Activated CD4-positive, alpha-beta T cell treated with anti-CD3 and anti-CD28 coated beads, Interleukin-2, amount 10 ng/mL, durations not matched to agents 24 days and 14 days (primary cell): ENCODE measurements around the gene TP53I13. TPM values are rescaled to one million over a fixed set of nuclear protein-coding genes. Genes with fewer than 3 reads are reported as not detected.

ENCODE experiments used
- DNase-seq: peaks from one replicate; pipeline ENCODE4 v3.0.0; 2022
- H3K27ac Mint-ChIP-seq: one replicate; pipeline ENCODE4 v1.8.0; 2022; ENCODE audit warnings: mild to moderate bottlenecking, mixed read lengths
- H3K27me3 Mint-ChIP-seq: one replicate; pipeline ENCODE4 v1.8.0; 2022; ENCODE audit warnings: mixed read lengths
- H3K36me3 Mint-ChIP-seq: one replicate; pipeline ENCODE4 v1.8.0; 2022; ENCODE audit warnings: low read depth, mild to moderate bottlenecking, mixed read lengths
- H3K4me1 Mint-ChIP-seq: one replicate; pipeline ENCODE4 v1.8.0; 2021; ENCODE audit warnings: mixed read lengths
- H3K4me3 Mint-ChIP-seq: one replicate; pipeline ENCODE4 v1.8.0; 2022; ENCODE audit warnings: mild to moderate bottlenecking, moderate library complexity, mixed read lengths
- H3K9me3 Mint-ChIP-seq: one replicate; pipeline ENCODE4 v1.8.0; 2021; ENCODE audit warnings: mixed read lengths
- intact Hi-C: fragments of 100-400 bp; cut with micrococcal nuclease; formaldehyde crosslinking; loops from one replicate; pipeline ENCODE4 v1.15.1; 2023
- total RNA-seq: library from RNA; stranded (reverse); gene quantifications from 2 replicates; pipeline ENCODE4 v1.2.3, GENCODE V29; 2022

Gene TP53I13
- total RNA-seq, 1 donor from 2014 or later, result 77.9 TPM

DNA sequence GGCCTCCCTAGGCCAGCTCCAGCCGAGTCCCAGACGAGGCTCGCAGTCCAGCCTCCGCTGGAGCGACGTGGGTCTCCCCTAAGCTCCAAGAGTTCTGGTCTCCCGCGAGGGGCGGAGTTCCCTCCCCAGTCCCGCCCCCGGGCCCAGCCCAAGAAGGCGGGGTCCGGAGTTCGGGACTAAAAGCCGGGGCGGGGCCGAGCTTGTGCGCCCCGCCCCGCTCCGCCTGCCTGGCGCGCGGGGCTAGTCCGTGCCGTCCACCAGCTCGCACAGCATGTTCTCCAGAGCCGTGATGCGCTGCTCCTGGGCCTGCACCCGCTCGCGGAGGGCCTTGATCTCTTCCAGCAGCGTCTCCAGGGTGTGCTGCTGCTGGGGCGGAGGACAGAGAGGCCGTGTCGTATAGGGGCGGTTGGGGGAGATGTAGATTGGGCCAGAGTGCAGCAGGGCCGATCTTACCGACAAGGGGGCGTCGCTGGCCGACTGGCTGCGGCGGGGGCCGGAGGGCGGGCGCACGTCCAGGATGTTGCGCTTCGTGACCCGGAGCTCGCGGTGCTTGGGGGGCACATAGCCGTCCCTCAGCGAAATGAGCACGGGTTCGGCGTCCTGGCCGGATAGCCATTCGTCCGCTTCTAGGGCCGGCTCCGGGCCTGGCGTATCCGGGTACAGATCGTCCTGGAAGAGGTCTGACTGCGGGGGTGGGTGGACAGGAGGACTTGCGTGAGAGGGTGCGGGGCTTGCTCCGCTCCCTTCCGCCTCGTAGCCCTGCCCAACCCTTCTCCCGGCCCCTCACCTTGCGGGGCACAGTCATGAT, 47.2 kb downstream of the TP53I13 start:
- intact Hi-C loops, result loop anchor here (1.0 to 5.0 kb wide), 5 partner anchors 9 to 317 kb away; partner anchors contain the start of genes SSH2 and TP53I13
- peaks cover 6% of the 10 kb centered on the region for H3K27me3 Mint-ChIP-seq

DNA sequence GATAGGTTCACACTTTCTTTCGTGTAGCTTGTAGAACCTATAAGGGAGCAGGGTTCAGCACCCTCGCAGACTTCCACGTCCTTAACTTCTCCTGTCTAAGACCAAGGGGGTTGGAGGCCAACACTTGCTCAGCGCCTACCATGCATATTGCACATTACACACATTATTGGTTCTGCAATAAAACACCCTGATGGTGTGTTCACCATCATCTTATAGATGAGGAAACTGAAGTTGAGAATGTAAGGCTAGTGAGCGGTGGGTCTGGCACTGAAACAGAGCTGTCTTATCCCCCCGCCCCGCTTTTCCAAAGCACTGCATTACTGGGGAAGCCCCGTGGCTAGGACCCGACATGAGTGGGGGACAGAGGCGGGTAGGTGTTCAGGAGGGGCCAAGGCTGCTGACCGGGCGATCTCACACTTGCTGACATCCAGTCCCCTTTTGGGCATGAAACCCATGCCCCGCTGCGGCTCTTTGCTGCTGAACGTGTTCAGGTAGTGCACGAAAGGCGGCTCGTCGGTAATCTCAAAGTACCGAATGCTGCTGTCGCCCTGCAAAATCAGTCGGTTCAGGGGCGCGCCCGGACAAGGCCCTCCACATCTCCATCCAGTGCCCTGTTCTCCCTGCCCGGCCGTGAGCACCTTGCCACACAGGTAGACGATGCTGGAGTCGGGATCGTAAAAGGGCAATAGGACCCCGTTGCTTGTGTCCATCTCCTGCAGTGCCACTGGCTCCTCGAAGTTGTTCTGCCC, 48.0 kb downstream of the TP53I13 start:
- Mint-ChIP-seq H3K36me3 (no peaks in the 10 kb centered on the region), H3K4me1 (peaks cover 35% of the 10 kb centered on the region), H3K9me3 (no peaks in the 10 kb centered on the region), H3K4me3 (peak overlapping the region; percentile 83), H3K27me3 (peaks cover 6% of the 10 kb centered on the region), H3K27ac (peak overlapping the region; percentile 93)
- DNase-seq, result peak; percentile 76
- intact Hi-C loops, result loop anchor here (2.0 to 5.0 kb wide), 2 partner anchors 144 to 316 kb away; partner anchors contain the start of gene SSH2

More for the DNA sequence above, 47.2 kb downstream of the TP53I13 start:
- no peaks in the 10 kb centered on the region for H3K9me3 Mint-ChIP-seq
- peak overlapping the region; percentile 82 for H3K27ac Mint-ChIP-seq
- no peaks in the 10 kb centered on the region for H3K36me3 Mint-ChIP-seq
- H3K4me3 Mint-ChIP-seq, result peak overlapping the region; percentile 83
- peak; percentile 98 for DNase-seq
- H3K4me1 Mint-ChIP-seq, result peaks cover 35% of the 10 kb centered on the region

DNA sequence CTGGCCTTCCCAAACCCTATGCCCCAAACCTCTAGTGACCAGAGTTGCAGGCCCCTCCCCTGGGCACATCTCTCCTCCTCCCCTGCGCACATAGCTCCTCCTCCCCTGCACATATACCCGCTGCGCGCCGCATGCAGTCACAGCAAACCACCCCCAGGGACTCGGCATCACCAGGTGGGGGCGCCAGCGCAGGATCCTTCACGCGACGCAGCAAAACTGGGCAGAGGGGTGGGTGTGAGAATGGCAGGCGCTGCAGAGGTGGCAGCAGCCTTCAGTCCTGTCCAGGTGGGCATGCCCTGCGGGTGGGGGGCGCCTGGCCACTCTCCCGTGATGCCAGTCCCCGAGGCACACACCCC, 48.6 kb downstream of the TP53I13 start:
- H3K27ac Mint-ChIP-seq, result peak overlapping the region; percentile 93
- no peaks in the 10 kb centered on the region for H3K9me3 Mint-ChIP-seq
- H3K4me1 Mint-ChIP-seq, result peaks cover 38% of the 10 kb centered on the region
- peaks cover 6% of the 10 kb centered on the region for H3K27me3 Mint-ChIP-seq
- intact Hi-C loops, result loop anchor here (2.0 to 5.0 kb wide), 2 partner anchors 144 to 315 kb away; partner anchors contain the start of gene SSH2
- H3K4me3 Mint-ChIP-seq, result peak overlapping the region; percentile 83
- peak; percentile 97 for DNase-seq
- H3K36me3 Mint-ChIP-seq, result no peaks in the 10 kb centered on the region

DNA sequence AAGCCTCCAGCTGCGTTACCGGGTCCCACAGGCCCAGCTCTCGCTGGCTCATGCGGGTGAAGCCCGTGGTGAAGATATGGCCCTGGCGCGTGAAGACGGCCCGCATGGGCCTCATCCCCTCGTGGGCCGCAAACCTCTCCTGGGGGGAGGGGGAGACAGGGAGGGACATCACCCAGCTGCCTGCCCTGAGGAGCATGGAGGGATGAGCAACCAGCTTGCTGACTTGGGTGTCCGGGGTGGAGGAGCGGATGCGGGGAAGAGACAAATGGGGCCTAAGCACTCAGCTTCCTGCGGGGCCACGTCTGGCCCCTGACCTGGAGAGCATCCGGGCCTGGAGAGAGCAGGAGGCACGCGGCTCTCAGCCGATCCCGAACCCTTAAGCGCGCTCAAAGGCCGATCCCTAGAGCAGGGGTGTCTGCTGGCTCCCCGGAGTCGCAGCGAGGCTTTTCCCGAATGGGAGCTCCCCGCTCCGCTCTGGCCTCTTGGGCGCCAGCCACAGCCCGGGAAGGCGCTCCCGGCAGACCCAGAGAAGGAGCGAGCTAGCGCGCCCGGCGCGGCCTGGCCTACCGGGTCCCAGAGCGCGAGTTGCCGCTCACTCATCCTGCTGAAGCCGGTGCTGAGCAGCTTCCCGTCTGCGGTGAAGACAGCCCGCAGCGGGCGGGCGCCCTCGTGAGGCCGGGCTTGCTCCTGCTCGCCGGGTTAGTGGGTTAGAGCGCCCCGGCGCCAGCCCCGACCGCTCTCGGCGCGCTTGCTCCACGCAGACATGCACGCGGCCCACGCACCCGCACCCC, 49.2 kb downstream of the TP53I13 start:
- peaks cover 40% of the 10 kb centered on the region for H3K4me1 Mint-ChIP-seq
- no peaks in the 10 kb centered on the region for H3K36me3 Mint-ChIP-seq
- peaks cover 6% of the 10 kb centered on the region for H3K27me3 Mint-ChIP-seq

DNA sequence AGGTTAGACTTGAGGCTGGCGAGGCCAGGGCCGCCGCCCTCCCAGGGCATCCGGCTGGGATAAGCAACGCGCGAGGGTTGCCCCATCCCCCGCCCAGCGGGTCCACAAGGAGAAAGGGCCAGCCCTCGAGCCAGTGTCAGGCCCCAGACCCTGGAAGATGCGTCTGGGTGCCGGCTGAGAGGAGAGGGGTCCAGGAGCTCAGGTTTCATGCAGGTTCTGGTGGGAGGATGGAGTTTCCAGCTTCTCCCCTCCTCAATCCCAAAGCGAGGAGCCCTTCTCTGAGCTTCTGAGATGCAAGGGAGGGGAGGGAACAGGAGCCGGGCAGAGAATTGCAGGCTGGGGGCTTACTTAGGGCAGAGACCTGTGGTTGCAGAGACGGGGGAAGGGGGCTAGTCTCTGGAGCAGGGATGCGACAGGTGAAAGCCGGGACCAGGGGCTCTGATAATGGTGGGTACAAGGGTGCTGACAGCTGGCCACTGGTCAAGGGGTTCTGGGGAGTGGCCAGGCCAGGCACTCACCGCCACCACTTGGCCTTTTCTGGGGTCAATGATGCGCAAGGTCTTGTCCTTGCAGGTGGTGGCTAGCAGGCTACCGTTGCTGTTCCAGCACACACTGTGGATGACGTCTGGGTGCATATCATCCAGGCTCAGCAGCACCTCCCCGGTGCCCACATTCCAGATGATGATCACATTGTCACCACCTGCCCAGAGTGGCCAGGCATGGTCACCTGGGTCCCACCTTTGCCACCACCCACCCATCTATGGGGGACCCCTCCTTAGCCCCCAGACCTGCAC, 50.0 kb downstream of the TP53I13 start:
- peak overlapping the region; percentile 58 for H3K27ac Mint-ChIP-seq

More for the DNA sequence above, 49.2 kb downstream of the TP53I13 start:
- H3K9me3 Mint-ChIP-seq, result no peaks in the 10 kb centered on the region
- peak; percentile 97 for DNase-seq
- peak overlapping the region; percentile 83 for H3K4me3 Mint-ChIP-seq
- intact Hi-C loops, result loop anchor here (2.0 to 5.0 kb wide), 2 partner anchors 143 to 315 kb away; partner anchors contain the start of gene SSH2
- H3K27ac Mint-ChIP-seq, result peak overlapping the region; percentile 93

DNA sequence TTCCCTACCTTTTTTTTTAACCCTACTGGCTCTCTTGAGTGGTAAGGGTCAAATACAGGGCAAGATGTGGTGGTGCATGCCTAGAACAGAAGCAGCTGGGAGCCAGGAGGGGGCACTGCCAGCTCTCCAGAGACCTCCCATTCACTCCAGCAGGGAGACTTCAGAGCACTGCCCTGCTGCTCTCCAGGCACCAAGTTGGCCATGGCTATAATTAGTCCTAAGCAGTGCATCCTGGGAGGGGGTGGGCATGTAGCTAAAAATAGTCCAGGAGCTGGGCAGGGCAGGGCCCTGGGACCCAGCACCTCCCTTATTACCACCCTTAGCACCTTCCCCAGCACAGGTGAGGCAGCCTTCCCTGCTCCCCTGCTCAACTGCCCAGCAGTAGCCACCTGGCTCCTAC, 50.8 kb downstream of the TP53I13 start:
- H3K27me3 Mint-ChIP-seq, result peaks cover 6% of the 10 kb centered on the region

More for the DNA sequence above, 50.0 kb downstream of the TP53I13 start:
- Mint-ChIP-seq H3K4me1 (peaks cover 45% of the 10 kb centered on the region), H3K4me3 (peak overlapping the region; percentile 83), H3K9me3 (no peaks in the 10 kb centered on the region), H3K36me3 (no peaks in the 10 kb centered on the region), H3K27me3 (peaks cover 6% of the 10 kb centered on the region)
- intact Hi-C loops, result loop anchor here (5.0 kb wide), 1 partner anchor 314 kb away; the partner anchor contains the start of gene SSH2
- peak; percentile 59 for DNase-seq

DNA sequence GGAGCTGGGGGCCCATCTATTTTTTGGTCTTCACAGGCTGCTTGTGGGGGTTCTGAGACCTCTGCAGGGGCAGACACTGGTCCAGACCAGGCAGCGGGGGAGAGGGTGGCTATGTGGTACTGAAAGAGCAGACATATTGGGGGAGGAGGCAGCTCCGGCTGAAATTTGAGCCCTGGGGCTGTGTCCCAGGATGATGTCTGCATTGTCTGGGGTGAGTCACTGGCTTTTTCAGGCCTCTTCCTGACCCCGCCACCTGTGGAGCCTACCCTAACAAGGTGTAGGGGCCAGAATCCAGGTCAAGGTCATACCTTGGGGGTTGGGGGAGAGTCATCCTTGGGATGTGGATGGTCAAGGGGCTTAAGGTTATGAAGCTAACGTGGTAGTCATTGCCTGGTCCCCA, 51.8 kb downstream of the TP53I13 start:
- Mint-ChIP-seq H3K4me1 (peaks cover 48% of the 10 kb centered on the region), H3K9me3 (no peaks in the 10 kb centered on the region), H3K27me3 (peaks cover 6% of the 10 kb centered on the region), H3K4me3 (no peak overlapping the region), H3K27ac (no peak overlapping the region), H3K36me3 (no peaks in the 10 kb centered on the region)
- intact Hi-C loops, result no loop called here
- DNase-seq, result no peak

More for the DNA sequence above, 50.8 kb downstream of the TP53I13 start:
- H3K27ac Mint-ChIP-seq, result no peak overlapping the region
- peaks cover 48% of the 10 kb centered on the region for H3K4me1 Mint-ChIP-seq
- no peak for DNase-seq
- no peak overlapping the region for H3K4me3 Mint-ChIP-seq
- H3K9me3 Mint-ChIP-seq, result no peaks in the 10 kb centered on the region
- intact Hi-C loops, result loop anchor here (5.0 kb wide), 1 partner anchor 313 kb away; the partner anchor contains the start of gene SSH2
- no peaks in the 10 kb centered on the region for H3K36me3 Mint-ChIP-seq

DNA sequence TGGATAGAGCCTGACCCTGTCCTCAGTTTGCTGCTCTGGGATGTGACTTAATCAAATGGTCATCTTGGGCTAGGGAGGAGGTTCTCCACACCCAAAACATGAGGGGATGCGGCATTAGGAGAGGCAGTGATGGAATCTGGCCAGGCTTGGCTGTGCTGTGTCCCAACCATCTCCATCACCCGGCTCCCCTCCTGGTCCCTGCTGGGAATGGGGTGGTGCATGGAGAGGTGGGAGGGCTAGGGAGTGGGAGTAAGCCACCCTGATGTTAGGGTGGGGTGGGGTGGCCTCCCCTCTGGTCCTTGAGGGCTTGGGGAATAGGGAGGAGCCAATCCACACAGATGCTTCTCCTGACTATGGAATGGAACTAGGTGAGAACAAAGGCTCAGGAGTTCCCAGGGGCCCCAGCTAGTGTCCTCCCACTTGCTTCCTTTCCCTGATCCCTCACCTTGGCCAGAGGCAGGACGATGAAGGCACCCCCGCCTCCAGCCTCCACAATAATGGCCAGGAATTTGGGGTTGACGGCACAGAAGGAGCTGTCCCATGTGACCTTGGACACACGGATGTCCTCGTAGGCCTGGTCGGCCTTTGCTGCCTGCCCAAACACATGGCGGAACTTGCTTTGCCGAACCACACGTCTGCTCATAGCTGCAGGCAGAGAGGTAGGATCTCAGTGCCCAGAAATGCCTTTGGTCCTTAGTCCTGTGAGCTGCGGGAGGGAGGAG, 52.4 kb downstream of the TP53I13 start:
- no peaks in the 10 kb centered on the region for H3K9me3 Mint-ChIP-seq
- H3K36me3 Mint-ChIP-seq, result no peaks in the 10 kb centered on the region
- no peak overlapping the region for H3K27ac Mint-ChIP-seq
- DNase-seq, result no peak
- peaks cover 50% of the 10 kb centered on the region for H3K4me1 Mint-ChIP-seq
- intact Hi-C loops, result no loop called here
- peak overlapping the region; percentile 82 for H3K4me3 Mint-ChIP-seq
- H3K27me3 Mint-ChIP-seq, result peaks cover 5% of the 10 kb centered on the region

DNA sequence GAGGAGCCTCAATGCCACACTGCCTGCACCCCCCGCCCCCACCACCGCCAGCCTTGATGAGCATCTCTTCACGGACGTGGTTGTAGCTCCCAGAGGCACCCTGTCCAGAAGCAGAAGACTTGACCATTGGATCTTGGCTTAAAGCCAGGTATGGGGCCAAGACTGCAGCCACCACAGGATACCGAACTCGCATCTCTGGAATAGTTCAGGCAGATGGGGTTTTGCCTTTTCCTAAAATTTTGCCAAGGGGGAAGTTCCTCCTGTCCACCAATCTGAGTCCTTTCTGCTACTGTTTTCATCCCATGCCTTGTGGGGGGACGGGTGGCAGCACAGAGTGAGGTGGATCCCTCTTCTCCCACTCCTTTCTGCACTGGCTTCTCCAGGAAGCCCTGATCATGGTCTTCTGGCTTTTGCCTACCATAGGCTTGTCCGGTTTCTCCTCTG, 53.3 kb downstream of the TP53I13 start:
- intact Hi-C loops, result no loop called here
- Mint-ChIP-seq H3K9me3 (no peaks in the 10 kb centered on the region), H3K27me3 (peaks cover 4% of the 10 kb centered on the region), H3K4me1 (peaks cover 45% of the 10 kb centered on the region), H3K36me3 (peaks cover 3% of the 10 kb centered on the region), H3K27ac (no peak overlapping the region), H3K4me3 (peak overlapping the region; percentile 82)
- DNase-seq, result no peak

Other genes starting within 250 kb of the TP53I13 start
- 42.7 and 43.2 TPM in 2 replicates for gene TAOK1, start 178.3 kb upstream of the TP53I13 start, total RNA-seq
- gene ABHD15, start 1.7 kb upstream of the TP53I13 start, total RNA-seq, result 20.0 and 20.1 TPM in 2 replicates
- gene GIT1, start 20.9 kb downstream of the TP53I13 start, total RNA-seq, result 91.3 and 91.4 TPM in 2 replicates
- 43.1 and 49.8 TPM in 2 replicates for gene ANKRD13B, start 24.4 kb downstream of the TP53I13 start, total RNA-seq
- 5.6 and 6.4 TPM in 2 replicates for gene CORO6, start 54.2 kb downstream of the TP53I13 start, total RNA-seq